Smooth muscle cell (in vitro differentiated cells): Measurements from ENCODE around the gene GATAD2A. TPM values are rescaled to one million over a fixed set of nuclear protein-coding genes. Genes with fewer than 3 reads are reported as not detected.

Experiments used
- DNase-seq: peaks from one replicate; lab custom pipeline; 2025; ENCODE audit not compliant: unreplicated experiment; lab: John Stamatoyannopoulos, UW
- H2AFZ ChIP-seq: fragments of 200-600 bp; sonication (generic); 2 replicates; pipeline ENCODE4 v1.6.0; 2016; ENCODE audit warnings: antibody characterized with exemption, low read depth, mild to moderate bottlenecking
- H3F3A ChIP-seq: fragments of 200-600 bp; sonication (generic); 2 replicates; pipeline ENCODE4 v1.6.0; 2017; ENCODE audit warnings: antibody characterized with exemption, low read depth
- H3K27ac ChIP-seq: fragments of 200-600 bp; sonication (generic); 2 replicates; pipeline ENCODE4 v1.5.1; 2016; ENCODE audit warnings: low read depth, mild to moderate bottlenecking
- H3K27me3 ChIP-seq: fragments of 200-600 bp; sonication (generic); 2 replicates; pipeline ENCODE4 v1.6.1; 2016; ENCODE audit warnings: low read depth, mild to moderate bottlenecking
- H3K36me3 ChIP-seq: fragments of 200-600 bp; sonication (generic); 2 replicates; pipeline ENCODE4 v1.5.1; 2016; ENCODE audit warnings: low read depth
- H3K4me1 ChIP-seq: fragments of 200-600 bp; sonication (generic); 2 replicates; pipeline ENCODE4 v1.5.1; 2016; ENCODE audit warnings: low read depth
- H3K4me2 ChIP-seq: fragments of 200-600 bp; sonication (generic); 2 replicates; pipeline ENCODE4 v1.6.0; 2016; ENCODE audit warnings: mild to moderate bottlenecking
- H3K4me3 ChIP-seq: fragments of 200-600 bp; sonication (generic); 2 replicates; pipeline ENCODE4 v1.5.1; 2016; ENCODE audit warnings: mild to moderate bottlenecking
- H3K79me2 ChIP-seq: fragments of 200-600 bp; sonication (generic); 2 replicates; pipeline ENCODE4 v1.6.0; 2016; ENCODE audit warnings: low read depth, mild to moderate bottlenecking
- H3K9ac ChIP-seq: fragments of 200-600 bp; sonication (generic); 2 replicates; pipeline ENCODE4 v1.6.0; 2016; ENCODE audit warnings: low read depth
- H3K9me3 ChIP-seq: fragments of 200-600 bp; sonication (generic); replicated peaks from 2 replicates; pipeline ENCODE4 v1.5.1; 2016; ENCODE audit warnings: low read depth
- H4K20me1 ChIP-seq: fragments of 200-600 bp; sonication (generic); 2 replicates; pipeline ENCODE4 v1.6.0; 2016; ENCODE audit warnings: low read depth
- CTCF ChIP-seq: fragments of 200-600 bp; sonication (generic); IDR thresholded peaks from 2 replicates; pipeline ENCODE4 v1.5.1; 2017; ENCODE audit warnings: borderline replicate concordance, mild to moderate bottlenecking, antibody characterized with exemption; ENCODE audit not compliant: insufficient read depth, poor library complexity, severe bottlenecking
- WGBS: methylation state at CpG from one replicate; pipeline ENCODE4 v1.1.7; 2016; ENCODE audit warnings: low lambda C conversion rate; 5-methylcytosine and 5-hydroxymethylcytosine counted together
- polyA plus RNA-seq: library from polyadenylated mRNA; unstranded; fragments of >200 nt; fragmentation: Nextera tagmentation; extraction: Ambion mirVana; gene quantifications from 2 replicates; pipeline ENCODE4 v1.2.1, GENCODE V29; 2016
- total RNA-seq: library from RNA; depleted of rRNA; stranded (reverse); fragments of >200 nt; gene quantifications from 2 replicates; pipeline ENCODE4 v1.2.3, GENCODE V29; 2014

The GATAD2A gene
- total and polyA plus RNA-seq, 2 experiments from 2014 or later: 26.8 to 27.0 TPM

- Histone ChIP-seq H3K9me3 (no peaks in the 10 kb centered on the region), H3F3A (peaks cover 25% of the 10 kb centered on the region), H2AFZ (no peak overlapping the region), H3K27me3 (no peaks in the 10 kb centered on the region), H3K4me3 (no peak overlapping the region), H3K4me2 (peak overlapping the region; percentile 15), H3K36me3 (no peaks in the 10 kb centered on the region), H3K4me1 (peaks cover 2% of the 10 kb centered on the region), H3K27ac (peak overlapping the region; percentile 91), H3K9ac (no peak overlapping the region), H4K20me1 (peaks cover 15% of the 10 kb centered on the region), H3K79me2 (peaks cover 67% of the 10 kb centered on the region)
- no peak for DNase-seq
- TF ChIP-seq CTCF: no peak
- 86% methylated on average over 11 of the region's 11 CpGs for WGBS
These were observed 2.7 kb upstream of the GATAD2A start for GRCh38 chr19:19402656-19403372.

GRCh38 chr19:19403373-19403901 lies 2.0 kb upstream of the GATAD2A start:
- Histone ChIP-seq H3K36me3 (no peaks in the 10 kb centered on the region), H3K27ac (peak overlapping the region; percentile 91), H3K4me1 (peaks cover 2% of the 10 kb centered on the region), H3K4me3 (no peak overlapping the region), H3K9me3 (no peaks in the 10 kb centered on the region), H2AFZ (no peak overlapping the region), H4K20me1 (peaks cover 21% of the 10 kb centered on the region), H3K27me3 (no peaks in the 10 kb centered on the region), H3K4me2 (peak overlapping the region; percentile 15), H3K79me2 (peaks cover 67% of the 10 kb centered on the region), H3F3A (peaks cover 27% of the 10 kb centered on the region), H3K9ac (no peak overlapping the region)
- WGBS: 94% methylated on average over 5 of the region's 5 CpGs
- TF ChIP-seq CTCF: no peak
- DNase-seq: no peak

- H2AFZ ChIP-seq: no peak overlapping the region
These were observed 749 bp downstream of the GATAD2A start for GRCh38 chr19:19405971-19406877.

More at GRCh38 chr19:19405971-19406877, 749 bp downstream of the GATAD2A start:
- Histone ChIP-seq H3F3A (peaks cover 27% of the 10 kb centered on the region), H3K9me3 (no peaks in the 10 kb centered on the region), H3K9ac (peak overlapping the region; percentile 84), H3K79me2 (peaks cover 68% of the 10 kb centered on the region), H3K4me3 (peak overlapping the region; percentile 90), H3K4me2 (peak overlapping the region; percentile 91), H4K20me1 (peaks cover 49% of the 10 kb centered on the region), H3K4me1 (peaks cover 14% of the 10 kb centered on the region), H3K36me3 (no peaks in the 10 kb centered on the region), H3K27me3 (no peaks in the 10 kb centered on the region), H3K27ac (peak overlapping the region; percentile 89)
- TF ChIP-seq CTCF: no peak
- WGBS: 1% methylated on average over 40 of the region's 87 CpGs
- DNase-seq: peak; percentile 31
